T-helper 2 cell treated with Interferon-gamma antibody and Interleukin-4, amounts not matched to agents 100 ng/mL and 5 ng/mL, for 36 hours (primary cell): ENCODE results near the gene HIVEP2. TPM values are rescaled to one million over a fixed set of nuclear protein-coding genes. Genes with fewer than 3 reads are reported as not detected.

ENCODE experiments used
- intact Hi-C: fragments of 100-400 bp; cut with micrococcal nuclease; formaldehyde crosslinking; loops from one replicate; pipeline ENCODE4 v1.15.1; 2023
- total RNA-seq: library from RNA; stranded (reverse); gene quantifications from 2 replicates; pipeline ENCODE4 v1.2.3, GENCODE V29; 2022

The HIVEP2 gene
- total RNA-seq, 1 donor from 2014 or later = 11.3 TPM

DNA sequence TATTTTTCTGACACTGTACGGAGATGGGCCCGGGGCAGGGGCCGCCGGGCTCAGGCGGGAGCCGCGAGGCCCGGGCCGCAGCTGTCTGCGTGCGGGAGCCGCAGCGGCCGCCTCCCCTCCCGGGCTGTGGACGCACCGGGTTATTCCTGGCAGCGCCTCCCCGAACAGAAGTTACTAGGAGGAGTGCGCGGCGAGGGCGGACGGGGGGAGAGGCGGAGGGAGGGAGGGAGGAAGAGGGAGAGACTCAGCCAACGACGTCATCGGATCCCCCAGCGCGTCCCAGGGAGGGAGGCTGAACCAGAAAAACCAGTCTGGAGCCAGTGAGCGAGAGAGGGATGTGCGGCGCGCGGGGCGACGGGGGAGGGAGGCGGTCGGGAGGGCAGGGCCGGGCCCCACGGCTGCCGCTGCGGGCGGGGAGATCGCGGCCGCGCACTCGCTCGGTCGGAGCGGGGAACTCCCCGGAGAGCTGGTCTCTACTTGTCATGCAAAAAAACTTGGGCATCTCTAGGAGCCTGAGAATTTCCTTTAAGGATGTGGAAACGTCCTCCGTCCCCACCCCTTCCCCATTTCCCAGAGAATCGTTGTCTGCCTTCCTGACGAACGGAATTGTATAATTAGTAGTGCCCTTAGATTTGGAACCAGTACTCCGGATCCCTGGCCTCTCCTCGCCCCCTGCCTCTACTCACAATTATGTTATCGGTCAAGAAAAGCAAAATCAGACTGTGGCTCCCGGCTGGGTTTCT lies 1.4 kb upstream of the HIVEP2 start:
- intact Hi-C loops = loop anchor here (1.0 to 10.0 kb wide), 8 partner anchors 126 to 1151 kb away; partner anchors contain the start of genes LTV1, NMBR, SF3B5 and VTA1

DNA sequence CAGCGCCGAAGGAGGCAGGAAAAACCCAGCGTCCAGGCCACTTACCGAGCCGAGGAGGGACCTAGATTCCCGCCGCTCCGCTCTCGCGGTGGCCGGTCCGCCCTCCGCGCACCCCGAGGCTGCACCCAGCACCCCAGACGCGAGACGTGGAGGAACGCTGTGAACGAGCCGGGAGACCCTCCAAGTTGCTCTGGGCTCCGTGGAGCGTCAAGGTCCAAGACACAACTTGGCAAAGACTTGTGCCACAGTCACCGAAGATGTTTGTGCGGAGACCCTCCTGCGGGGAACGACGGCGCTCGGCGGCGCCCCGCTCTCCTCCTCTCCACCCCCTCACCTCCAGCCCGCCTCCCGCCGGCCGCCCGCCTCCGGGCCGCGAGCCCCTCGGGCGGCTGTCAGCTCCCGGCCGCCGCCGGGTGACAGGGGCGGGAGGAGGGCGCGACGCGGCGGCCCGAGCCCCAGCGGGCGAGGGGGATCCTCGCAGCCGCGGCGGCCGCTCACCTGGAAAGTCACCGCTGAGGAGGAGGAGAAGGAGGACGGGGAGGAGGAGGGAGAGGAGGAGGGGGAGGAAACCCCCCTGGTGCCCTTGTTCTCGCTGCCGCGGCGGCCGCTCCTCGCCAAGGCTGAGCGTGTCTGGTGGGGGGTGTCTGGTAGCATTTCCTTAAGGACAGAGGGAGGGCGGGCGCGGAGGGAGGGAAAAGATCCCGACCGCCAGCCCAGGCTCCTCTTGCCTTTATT lies 637 bp upstream of the HIVEP2 start:
- intact Hi-C loops = loop anchor here (1.0 to 10.0 kb wide), 8 partner anchors 125 to 1152 kb away; partner anchors contain the start of genes LTV1, NMBR, SF3B5 and VTA1

DNA sequence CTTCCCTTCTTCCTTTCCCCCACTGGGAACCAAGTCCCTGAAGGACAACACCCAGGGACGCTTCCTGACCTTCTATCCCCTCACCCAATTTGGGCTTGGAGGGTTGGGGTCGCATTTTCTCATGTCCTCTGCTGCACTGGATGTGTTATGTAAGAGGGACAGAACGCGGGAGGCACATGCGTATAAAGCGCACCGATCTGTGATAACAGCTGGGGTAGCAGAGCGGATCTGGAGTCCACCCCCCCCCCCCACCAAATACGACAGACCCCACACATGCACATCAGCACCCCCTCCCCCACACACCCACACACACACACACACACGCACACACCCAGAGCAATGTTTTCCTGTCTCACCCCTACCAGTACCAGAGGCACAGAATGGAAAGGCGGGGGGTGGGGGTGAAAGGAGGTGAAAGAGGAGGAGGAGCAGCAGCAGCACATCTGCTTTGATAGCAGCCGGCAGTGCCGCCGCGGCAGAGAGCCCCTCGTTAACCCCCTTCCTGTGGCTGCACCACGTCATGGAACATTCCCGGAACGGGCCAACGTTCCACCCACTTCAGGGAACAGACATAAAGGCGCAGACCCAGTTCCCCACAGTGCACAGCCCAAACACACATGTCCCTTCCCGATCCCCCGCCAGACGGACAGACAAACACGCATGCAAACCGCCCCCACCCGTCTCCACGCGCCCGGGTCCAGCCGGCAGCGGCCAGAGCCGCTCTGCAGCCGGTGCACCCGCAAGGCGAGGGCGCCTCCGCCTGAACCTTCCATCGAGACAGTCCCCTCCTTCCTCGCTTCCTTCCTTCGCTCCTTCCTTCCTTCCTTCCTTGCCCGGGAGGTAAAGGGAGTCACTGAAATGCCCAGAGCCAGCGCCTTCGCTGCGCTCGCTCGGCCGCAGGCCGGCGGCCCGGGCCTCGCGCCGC lies 590 bp downstream of the HIVEP2 start:
- intact Hi-C loops = loop anchor here (1.0 to 10.0 kb wide), 14 partner anchors 9 to 1153 kb away; partner anchors contain the start of genes ADAT2, LTV1, NMBR and PEX3

DNA sequence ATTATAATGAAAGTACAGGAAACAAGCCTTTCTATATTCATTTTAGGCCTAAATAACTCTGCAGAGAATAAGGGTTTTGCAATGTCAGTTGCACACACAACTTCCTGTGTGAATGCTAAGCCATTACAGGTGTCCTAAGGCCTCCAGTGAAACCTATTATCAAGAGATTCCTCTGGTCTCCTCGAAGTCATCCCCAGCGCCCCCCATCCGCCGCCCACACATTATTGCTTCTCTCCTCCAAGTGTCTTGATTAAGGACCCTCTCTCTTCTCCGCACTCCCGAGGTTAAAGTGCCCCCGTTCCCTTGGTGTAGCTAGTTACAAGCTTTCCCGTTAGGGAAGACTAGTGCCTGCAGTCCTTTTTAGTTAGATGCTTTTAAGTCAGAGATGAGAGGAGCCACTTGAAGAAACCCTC lies 1.3 kb downstream of the HIVEP2 start:
- intact Hi-C loops = loop anchor here (1.0 to 10.0 kb wide), 14 partner anchors 8 to 1121 kb away; partner anchors contain the start of genes ADAT2, LTV1, NMBR and PEX3

DNA sequence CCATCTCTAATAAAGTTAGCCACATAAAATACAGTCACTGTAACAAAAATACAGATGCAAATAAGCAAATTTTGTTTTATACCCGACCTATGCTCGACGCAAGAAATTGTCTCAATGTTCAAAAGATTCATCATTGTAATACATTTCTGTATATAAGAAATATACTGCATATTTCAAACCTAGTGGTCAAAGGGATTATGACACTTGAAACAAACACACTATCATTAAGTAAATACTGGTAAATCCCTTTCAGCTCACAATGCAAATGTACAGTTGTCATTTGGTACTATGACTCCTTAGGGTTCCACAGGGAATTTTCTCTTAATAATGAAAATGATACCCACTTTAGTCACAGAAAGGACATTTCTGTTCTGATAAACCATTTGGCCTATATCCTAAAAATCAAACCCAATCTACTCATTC lies 2.2 kb downstream of the HIVEP2 start:
- intact Hi-C loops = loop anchor here (2.0 to 10.0 kb wide), 5 partner anchors 196 to 1122 kb away; partner anchors contain the start of genes LTV1, NMBR and VTA1

DNA sequence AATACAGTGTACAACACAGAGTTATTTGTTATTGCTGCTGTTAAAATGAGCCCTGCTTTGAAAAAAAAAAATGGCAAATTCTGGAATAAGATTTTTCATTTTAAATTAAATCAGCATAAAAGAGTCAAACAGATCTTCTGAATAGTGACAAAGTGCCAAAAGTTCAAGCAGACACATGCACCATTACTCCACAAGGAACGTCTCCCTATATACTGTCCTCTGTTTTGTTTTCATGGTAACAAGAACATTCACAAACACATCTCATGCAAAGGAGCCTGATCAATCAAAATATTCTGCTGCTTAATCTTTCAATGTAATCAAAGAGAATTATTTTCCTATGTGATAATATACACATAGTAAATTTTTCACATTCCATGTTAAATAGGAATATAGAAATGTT lies 2.7 kb downstream of the HIVEP2 start:
- intact Hi-C loops = loop anchor here (2.0 to 10.0 kb wide), 5 partner anchors 195 to 1123 kb away; partner anchors contain the start of genes LTV1, NMBR and VTA1

DNA sequence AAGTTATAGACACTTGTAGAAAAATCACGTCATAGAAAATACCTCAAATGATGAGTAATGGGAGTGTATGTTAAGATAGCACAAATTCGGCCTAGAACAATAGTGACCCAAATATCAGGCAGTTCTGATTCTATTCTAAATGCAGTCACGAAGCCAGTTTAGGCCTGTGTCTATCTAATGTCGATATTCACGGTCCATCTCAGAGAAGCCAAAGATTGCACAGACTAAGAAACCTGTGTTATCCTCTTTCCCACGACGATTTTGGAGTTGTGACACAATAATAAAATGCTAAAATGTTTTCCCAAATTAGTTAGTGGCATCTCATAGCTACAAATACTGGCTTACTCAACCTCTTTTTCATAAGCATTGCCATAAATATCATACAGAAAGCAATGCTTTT lies 4.0 kb downstream of the HIVEP2 start:
- intact Hi-C loops = loop anchor here (10.0 kb wide), 4 partner anchors 594 to 1124 kb away; partner anchors contain the start of genes LTV1, NMBR and VTA1

DNA sequence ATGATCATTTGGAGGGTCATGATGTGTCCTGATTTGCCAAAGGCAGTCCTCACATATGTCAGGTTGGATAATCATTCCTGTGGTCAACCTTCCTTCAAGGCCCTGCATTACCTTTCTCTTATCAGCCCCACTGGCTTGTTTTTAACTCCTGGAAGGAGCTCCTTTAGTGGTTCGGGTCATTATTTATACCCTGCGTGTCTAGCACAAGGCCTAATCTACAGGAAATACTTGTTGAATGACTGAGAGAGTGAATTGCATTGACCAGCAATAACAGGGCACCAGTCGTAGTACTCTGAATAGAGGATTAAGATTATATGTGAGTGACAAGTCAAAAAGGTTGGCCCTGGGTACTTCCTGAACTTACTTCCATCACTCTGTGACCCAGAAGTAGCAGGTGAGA lies 4.5 kb downstream of the HIVEP2 start:
- intact Hi-C loops = loop anchor here (10.0 kb wide), 4 partner anchors 594 to 1124 kb away; partner anchors contain the start of genes LTV1, NMBR and VTA1

DNA sequence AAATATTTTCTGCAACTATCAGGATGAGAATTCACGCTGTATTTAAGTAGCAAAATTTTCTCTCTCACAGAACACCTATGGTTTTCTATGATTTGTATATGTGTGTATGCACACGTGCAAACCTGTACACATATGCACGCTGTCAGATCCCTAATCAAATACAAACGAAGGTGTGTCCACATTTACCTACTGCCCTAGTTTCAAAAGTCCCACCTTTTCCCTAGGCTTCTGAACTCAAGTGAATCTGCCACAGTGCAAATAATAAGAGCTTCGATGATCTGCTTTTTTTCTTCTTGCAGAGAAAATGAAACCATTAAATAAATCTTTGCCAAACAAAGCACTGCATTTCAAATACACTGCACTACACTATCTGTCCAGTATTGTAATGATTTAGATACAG lies 6.5 kb downstream of the HIVEP2 start:
- intact Hi-C loops = no loop called here

DNA sequence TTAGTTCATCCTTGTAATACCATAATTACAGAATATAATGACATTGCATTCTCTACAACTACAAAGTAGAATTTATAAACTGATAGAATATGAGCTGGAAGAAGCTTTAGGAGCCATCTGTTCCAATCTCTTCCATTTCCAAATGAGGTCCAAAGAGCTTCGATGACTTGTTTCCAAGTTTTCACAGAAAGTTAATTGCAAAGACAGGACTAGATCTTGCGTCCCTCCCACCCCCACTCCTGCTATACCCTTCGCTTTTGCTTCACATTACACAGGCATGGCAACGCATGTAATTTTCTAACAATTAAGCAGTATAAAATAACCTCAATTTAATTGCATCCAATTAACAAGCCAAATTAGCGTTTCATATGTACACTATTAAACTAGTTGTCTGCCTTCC lies 7.0 kb downstream of the HIVEP2 start:
- intact Hi-C loops = no loop called here

DNA sequence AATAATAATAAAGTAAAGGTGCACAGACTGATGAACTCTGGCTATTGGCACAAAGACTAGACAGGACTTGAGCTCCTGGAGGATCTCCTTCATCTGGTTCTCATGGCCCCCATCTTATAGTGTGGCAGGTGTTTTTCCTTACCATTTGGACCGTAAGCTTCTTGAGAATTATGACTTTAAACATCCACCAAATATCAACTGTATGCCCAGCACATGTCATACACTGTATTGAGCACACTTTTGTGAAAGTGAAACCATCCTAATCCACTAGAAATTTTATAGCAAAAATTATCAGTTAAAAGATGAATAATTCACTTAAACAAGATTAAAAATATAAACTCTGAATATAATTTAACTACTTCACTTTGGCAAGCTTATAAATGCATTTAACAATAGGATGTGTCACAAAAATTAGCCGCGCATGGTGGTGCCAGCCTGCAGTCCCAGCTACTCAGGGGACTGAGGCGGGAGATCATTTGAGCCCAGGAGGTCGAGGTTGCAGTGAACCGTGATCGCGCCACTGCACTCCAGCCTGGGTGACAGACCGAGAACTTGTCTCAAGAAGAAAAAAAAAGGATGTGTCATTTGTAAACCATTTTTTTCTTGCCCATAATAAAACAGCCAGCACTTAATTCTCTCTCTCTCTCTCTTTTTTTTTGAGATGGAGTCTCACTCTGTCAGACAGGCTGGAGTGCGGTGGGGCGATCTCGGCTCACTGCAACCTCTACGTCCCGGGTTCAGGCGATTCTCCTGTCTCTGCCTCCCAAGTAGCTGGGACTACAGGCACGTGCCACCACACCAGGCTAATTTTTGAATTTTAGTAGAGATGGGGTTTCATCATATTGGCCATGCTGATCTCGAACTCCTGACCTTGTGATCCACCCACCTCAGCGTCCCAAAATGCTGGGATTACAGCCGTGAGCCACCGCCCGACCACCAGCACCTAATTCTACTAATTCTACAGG lies 9.1 kb downstream of the HIVEP2 start:
- intact Hi-C loops = loop anchor here (1.0 kb wide), 1 partner anchor 8 kb away; no protein-coding TSS in a partner anchor

DNA sequence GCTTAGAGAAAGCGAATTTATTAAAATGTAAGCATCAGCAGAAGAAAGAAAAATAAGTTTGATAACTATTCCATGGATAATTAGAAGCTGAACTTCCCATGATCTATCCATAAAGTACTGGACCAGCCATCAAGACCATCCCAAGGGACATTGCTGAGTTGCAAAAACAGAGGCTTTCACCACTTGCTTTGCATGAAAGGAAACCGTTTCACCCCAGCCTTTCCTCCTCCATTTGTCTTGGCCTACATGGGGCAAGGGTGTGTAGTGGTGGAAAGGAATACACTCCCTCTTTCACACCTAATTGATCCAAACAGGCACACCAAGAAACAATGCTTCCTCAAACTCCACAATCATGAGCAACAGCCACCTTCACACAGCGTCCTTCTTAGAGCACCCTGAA lies 10.4 kb downstream of the HIVEP2 start:
- intact Hi-C loops = no loop called here

DNA sequence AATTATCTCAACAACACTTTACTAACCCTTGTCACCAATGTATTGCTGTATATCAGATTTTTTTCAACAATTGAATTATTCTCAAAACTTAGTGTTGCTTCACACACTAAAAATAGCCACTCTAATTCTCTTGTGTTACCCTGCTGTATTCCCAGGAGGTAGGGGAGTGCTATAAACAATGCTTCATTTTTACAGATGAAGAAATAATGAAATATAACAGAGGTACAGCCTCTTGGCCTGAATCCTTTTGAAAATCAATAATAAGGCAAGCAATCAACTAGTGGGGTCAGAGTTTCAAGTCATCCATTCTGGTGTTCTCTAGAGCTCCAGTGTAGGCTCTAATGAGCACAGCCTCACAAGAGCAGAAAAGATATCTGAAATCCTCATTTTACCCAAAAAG lies 10.9 kb downstream of the HIVEP2 start:
- intact Hi-C loops = no loop called here

DNA sequence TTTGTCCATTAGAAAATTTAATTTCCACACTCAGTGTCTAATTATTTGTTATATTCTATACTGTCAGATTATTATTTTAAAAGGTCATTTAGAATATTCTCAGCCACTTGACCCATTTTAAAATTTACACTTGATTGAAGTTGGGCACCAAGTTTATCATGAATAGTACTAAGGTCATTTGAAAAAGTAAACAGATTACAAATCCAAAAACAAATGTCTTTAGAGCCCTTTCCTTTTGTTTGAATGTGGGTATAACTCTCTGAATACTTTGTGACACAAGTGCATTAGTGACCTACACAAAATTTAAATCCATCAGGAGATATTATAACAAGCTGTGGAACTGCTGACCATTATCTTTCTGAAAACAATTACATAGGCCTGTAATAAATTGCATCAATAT lies 11.3 kb downstream of the HIVEP2 start:
- intact Hi-C loops = no loop called here

DNA sequence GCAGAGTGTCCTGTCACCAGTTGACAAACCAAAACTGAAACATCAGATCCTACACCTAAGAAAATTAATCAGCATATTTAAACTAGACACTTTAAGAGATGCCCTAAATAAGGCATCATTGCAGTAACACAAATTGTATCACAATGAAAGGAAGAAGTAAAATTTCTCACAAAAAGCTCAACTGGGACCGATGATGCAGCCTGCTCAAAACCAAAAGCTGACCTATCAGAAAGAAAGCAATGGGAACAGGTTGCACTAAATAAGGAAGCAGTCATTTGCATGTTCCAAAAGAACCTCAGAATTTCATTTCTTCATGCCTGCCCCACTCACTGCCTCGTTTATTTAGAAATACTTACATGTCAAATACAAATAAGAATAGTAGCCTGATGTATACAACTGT lies 12.1 kb downstream of the HIVEP2 start:
- intact Hi-C loops = no loop called here

DNA sequence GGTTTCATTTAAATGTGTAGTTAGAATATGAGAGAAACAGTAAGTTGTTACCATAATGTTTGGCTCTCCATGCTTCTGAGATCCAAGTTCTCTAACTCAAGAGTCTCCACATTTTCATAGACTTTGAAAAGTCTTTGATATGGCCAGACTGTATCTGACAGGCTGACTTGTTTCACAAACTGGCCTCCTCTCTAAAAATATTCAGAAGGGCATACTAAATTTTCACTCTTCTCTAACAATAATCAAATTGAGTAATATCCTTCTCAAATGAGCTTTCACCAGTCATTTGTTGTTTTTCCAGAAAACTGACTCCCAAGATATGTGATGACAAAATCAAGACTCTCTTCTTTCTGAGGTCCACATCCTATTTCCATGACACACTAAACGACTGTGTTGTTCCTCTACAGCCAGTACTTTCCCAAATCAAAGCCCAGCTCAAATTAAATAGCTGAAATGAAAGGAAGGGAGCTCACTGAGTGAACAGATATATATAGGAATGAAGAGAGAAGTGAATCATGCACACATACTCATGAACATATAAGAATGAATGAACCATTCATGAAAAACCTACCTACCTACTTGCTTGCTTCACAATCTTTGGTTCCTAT lies 15.1 kb downstream of the HIVEP2 start:
- intact Hi-C loops = loop anchor here (5.0 kb wide), 3 partner anchors 43 to 132 kb away; partner anchors contain the start of gene AIG1

DNA sequence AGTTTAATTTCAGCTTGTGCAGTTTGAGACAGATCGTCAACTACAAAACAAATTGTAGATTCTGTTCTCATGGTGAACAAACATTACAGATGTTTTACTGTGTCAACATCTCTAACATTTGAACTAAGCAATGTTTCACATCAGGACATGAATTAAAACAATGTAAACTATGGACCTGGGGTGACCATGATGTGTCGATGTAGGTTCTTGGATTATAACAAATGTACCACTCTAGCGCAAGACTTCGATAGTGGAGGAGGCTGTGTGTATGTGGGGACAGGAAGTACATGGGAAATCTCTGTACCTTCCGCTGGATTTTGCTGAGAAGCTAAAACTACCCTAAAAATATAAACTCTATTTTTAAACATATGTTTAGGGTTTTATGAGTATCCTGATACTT lies 17.1 kb downstream of the HIVEP2 start:
- intact Hi-C loops = loop anchor here (2.0 to 5.0 kb wide), 4 partner anchors 41 to 134 kb away; partner anchors contain the start of gene AIG1

DNA sequence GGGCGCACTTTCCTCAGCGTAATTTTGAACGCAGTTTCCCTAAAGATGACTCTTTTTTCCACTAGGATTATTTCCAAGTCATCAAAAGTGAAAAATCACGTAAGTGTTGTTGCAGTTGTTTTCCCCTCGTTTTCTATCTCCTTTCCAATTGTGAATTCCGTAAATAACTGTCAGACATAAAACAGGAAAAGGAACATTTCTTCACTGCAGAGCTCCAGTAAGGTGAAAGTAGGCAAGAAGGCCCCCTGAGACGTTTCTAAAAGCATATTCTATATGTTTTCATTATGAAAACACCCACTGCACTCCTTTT lies 17.8 kb downstream of the HIVEP2 start:
- intact Hi-C loops = loop anchor here (2.0 to 5.0 kb wide), 4 partner anchors 40 to 135 kb away; partner anchors contain the start of gene AIG1
